ENCODE results near the gene DNAJB1. TPM values are rescaled to one million over a fixed set of nuclear protein-coding genes. Genes with fewer than 3 reads are reported as not detected.

Gene DNAJB1
- total RNA-seq, 1 donor = 64.1 TPM

DNA sequence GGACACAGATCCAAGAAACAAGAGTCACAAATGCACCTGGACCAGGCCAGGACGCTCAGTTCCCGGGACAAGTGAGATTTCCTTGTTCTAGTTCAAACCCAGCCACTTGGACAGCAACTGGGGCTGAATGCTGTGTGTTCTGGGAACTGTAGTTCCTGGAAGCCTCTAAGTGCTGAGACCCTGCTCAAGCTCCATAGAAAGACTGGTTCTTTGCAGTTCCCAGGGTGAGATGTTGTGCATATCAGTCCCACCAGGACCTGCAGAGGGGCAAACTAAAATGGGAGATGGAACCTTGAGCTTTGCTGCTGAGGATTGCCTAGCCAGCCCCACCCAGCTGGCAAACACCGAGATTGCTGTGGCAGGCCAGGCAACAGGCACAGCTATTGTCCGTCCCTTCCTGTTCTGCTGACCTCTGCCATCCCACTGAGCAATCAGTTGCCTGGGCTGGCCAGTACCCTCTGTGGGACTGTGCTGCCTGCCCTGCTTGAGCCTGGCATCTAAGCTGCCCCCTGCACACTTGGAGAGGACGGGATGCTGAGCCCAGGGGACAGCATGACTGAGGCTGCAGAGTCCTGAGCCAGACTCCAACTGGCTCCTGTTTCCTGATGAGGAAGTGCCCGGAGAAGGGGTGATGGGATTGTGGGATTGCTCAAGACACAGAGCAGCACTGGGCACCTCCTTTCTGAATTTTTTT, 20.8 kb downstream of the DNAJB1 start:
- DNase-seq (ENCODE audit: low read depth in 2 of 3, low spot score in 2 of 3) = no peak

DNA sequence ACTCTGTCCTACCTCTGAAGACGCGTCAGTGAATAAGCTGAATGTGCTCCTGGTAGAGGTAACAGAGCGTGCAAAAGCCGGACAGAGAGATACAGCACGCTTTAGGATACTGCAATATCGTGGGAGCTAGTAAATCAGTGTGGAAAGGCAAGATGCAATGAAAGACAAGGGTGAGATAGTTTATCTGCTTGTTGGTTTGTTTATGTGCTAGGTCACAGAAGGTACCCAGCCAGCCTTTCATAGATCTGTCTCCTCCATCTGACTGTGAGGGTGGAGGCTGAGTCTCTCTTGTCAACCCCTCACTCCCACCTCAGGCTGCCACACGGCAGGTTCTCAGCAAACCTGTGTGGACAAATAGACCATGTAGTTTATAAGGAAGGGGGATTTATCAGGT, 21.4 kb downstream of the DNAJB1 start:
- no peak for DNase-seq (ENCODE audit: low read depth in 2 of 3, low spot score in 2 of 3)

DNA sequence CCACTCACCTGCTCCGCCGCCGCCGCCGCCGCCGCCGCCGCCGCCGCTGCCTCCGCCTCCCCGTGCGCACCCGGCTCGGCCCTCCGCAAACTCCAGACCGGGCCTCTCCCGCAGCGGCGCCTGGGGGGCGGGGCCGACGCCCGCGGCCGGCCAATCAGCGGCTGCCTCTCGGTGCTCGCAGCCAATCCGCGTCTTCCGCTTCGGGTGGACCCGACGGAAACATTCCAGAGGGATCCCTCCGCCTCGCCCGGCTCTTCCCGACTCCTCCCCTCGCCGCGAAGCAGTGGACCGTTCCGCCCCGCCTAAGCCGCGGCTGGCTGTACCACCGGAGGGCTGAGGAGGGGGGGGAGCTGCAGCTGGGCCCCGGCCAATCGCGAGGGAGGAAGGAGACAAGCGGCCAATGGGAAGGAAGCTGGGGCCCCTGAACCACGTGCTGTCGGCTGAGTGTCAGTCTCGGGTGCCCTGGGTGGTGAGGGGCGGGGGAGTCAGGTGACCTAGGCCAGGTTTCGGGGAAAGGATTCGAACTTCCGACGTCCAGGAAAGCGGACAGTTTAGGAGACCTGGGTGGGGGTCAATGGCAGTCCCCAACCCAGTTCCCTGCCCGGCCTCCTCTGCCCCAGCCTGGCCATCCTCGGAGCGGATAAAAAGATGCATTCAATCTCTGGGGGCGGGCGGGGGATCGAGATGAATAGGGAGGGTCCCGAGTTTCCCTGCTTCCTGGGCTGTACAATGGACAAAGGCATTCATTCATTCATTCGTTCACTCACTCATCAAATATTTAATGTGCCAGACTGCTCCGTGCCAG, 22.0 kb downstream of the DNAJB1 start, which contains the start of gene GIPC1:
GIPC1 (minus strand) TSS at position 99 of the 805 bp plus-strand sequence. CDS start 13,151 bp downstream, outside the sequence.
- peak; percentile 71 to 87 (median 84) for DNase-seq (ENCODE audit: low read depth in 2 of 3, low spot score in 2 of 3)

DNA sequence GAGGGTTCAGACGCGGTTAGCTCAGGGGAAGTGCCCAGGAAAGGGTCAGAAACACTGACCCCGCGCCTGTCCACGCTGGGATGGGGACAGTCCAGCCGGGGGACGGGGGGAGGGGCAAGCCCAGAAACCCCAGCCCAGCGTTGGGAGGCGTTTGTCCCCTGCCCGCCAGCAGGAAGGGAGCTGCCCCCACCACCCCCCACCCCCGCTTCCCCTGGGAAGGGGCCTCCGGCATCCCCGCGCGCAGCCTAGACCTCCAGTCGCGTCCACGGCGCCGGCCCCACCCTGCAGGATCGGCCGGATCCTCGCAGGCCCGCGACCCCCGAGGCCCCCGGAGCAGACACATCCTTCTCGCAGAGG, 22.5 kb downstream of the DNAJB1 start:
- DNase-seq (ENCODE audit: low read depth in 2 of 3, low spot score in 2 of 3) = no peak

DNA sequence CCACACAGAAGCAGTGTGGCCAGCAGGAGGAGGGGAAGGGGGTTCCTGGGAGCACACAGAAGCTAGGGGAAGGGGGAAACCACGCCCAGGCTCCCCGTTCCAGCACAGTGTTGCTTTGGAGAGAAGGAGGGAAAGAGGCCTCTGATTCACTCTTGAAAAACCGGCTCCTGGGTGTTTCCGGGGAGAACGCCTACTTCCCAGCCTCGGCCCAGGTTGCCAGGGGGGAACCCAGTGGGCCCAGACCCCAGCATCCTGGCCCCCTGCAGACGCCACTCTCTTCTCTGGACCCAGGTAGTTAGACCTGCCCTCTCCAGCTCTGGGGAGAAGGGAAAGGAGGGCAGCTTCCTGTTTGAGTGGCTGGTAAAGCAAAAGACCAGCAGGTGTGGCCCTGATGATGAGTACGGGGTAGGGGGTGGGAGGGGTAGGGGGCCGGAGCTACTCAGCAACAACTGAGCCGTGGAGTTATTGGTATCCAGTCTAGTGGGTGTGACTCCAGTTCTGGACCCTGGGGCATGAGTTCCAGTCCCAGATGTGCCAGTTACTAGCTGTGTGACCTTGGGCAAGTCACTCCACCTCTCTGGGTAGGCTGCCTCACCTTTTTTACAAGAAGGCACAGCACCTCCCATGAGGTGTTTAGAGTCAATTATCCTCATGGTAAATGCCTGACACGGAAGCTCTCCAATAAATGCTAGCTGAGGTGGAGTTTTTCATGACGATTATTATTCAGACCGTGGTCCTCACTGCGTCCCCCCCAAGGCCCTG, 23.1 kb downstream of the DNAJB1 start:
- DNase-seq (ENCODE audit: low read depth in 2 of 3, low spot score in 2 of 3) = no peak

DNA sequence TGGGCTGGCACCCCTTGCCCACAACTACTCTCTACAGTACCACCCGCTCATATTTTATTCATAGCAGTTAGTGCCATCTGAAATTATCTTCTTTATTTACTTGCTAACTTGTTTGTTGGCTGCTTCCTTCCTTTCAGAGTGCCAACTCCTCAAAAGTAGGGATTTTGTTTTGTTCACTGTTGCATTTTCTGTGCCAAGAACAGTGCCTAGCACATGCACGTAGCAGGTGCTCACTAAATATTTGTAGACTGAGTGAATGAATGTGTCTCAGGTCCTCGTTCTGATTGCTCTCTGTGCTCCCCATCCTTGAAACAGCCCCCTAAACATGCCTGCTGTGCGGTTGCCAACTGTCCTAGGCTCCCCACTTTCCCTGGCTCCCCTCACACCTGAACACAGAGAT, 23.8 kb downstream of the DNAJB1 start:
- DNase-seq (ENCODE audit: low read depth in 2 of 3, low spot score in 2 of 3) = no peak

DNA sequence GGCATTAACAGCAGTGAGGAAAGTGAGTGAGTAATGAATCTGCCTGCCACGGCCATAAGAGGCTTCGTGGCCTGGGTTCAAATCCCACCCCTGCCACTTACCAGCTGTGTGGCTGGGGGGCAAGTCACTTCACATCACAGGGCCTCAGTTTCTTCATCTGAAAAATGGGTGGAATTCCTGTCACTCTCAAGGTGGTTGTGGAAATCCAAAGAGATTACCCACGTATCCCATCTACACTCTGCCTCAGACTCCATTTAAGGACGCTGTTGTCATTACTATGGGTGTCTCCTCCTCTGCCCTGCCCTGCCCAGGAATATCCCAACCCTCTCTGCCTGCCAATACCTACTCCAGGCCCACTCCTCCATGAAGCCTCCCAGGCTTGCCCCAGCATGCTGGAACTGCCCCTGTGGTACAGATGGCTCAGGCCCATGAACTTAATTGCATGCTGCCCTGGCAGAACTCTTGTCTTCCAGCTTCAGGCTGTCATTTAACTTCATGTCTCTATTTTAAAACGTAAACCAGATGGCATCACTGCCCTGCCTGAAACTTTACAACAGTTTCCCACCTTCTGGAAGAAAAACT, 25.4 kb downstream of the DNAJB1 start:
- DNase-seq (ENCODE audit: low read depth in 2 of 3, low spot score in 2 of 3) = no peak

DNA sequence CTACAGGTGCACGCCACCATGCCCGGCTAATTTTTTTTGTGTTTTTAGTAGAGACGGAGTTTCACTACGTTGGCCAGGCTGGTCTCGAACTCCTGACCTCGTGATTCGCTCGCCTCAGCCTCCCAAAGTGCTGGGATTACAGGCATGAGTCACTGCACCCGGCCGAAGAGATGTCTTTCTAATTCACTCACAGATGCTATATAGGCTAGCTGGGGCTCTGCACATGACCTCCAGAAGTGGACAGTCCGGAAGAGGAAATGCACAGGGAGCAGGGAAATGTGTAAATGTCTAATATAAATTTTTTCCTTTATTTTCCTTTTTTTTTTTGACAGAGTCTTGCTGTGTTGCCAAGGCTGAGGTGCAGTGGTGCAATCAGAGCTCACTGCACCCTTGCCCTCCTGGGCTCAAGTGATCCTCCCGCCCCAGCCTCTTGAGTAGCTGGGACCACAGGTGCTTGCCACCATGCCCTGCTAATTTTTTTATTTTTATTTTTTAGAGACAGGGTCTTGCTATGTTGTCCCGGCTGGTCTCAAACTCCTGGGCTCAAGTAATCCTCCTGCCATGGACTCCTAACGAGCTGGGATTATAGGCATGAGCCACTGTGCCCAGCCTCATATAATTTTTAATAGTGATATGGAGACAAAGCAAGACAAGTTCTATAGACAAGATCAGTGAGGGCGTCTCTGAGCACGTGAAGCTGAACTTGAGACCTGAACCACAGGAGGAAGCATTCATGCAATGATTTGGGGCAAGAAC, 30.6 kb downstream of the DNAJB1 start:
- no peak for DNase-seq (ENCODE audit: low read depth in 2 of 3, low spot score in 2 of 3)

DNA sequence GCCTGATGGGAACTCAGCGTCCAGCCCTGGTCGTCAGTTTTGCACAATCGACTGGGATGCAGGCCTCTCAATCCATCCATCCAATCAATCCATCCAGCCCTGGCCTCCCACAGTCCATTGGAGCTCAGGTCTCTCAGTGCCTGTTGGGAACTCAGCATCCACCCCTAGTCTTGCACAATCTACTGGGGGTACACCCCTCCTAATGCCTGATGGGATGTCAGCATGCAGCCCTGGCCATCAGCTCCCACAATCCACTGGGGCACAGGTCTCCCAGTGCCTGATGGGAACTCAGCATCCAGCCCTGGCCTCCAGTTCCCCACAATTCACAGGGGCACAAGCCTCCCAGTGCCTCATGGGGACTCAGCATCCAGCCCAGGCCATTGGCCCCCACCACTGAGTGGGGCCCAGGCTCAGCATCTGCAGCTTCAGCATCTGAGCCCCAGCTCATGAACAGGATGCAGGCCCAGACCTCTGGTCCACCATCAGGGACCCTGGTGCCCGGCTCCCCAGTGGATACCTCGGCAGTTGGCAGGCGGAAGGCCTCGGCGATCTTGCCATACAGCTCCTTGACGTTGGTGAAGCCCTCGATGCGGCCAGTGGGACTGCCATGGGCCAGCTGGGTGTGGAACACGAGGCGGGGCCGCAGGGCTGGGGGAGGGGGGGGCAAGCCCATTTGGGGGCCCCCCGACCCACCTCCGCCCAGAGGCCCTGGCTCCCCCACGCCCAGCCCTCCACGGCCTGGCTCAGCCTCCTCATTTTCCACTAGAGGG, 35.8 kb downstream of the DNAJB1 start:
- no peak for DNase-seq (ENCODE audit: low read depth in 2 of 3, low spot score in 2 of 3)

DNA sequence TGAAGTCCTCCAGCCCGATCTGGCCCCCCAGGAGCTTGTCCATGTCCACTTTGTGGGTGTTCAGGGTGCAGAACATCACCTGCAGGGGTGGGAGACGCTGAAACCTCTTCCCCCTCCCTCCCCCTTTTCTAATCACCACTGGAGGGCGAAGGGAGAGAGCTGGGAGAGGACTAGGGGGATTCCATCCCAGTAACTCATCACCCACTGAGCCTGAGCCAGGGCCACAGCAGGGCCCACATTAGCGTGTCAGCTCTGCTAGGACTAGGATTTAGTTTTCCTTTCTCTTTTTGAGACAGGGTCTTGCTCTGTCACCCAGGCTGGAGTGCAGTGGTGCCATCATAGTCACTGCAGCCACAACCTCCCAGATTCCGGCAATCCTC, 37.5 kb downstream of the DNAJB1 start:
- DNase-seq (ENCODE audit: low read depth in 2 of 3, low spot score in 2 of 3) = no peak

DNA sequence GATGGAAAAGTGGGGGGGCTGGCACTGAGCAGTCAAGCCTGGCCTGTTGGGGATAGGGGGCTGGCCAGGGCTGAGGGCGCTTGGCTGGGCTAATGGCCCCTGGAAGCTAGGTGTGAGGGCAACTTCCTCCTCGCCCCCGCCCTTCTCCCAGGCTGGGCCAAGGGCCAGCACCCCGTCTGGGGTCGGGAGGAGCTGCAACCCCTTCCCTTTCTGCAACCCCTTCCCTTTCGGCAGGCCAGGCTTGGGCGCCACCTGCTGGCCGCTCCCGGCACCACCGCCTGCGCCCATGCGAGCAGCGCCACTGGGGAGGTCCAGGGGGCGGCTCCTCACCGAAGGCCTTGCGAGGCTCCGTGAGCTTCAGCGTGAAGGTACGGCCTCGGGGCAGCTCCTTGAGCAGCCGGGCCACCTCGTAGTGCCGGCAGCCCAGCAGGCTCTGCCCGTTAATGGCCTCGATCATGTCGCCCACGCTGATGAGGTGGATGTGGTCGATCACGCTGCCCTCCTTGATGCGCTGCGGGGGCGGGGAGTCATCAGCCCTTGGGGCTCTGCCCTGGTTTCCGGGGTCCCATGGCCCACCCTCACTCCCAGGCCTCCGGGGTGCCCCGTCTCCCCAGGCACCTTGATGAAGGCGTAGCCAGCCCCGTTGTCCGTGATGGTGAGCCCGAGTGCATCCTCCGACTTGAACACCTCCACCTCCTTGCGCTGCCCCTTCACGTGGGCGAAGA, 38.1 kb downstream of the DNAJB1 start:
- peak in 2 of 3 donors; percentile 68 to 73 for DNase-seq (ENCODE audit: low read depth in 2 of 3, low spot score in 2 of 3)

DNA sequence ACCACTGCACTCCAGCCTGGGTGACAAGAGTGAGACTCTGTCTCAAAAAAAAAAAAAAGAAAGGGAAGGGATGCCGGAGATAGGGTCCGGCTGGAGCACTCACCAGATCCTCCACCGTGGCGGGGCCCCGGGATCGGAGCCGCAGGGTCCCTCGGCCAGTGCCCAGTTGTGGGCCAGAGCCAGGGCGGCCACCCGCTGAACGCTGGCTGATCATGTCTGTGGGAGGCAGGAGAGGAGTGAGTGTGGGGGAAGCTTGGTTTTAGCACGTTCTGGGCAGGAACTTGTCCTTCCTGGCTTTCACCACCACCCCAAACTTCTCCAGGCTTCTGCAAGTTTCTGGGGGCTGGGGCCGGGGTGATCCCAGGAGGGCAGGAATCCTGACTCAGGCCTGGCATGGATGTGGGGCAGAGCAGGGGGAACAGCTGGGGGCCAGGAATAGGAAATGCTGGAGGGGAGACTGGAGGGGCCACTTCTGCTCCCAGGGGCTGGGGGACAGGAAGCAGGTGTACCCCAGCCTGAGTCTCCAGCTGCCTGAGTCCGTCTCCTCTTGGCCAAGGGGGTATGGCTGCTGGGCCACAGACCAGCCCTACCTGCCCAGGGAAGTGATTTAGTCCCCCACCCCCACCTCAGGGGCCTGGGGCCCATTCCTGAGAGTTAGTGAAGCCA, 38.8 kb downstream of the DNAJB1 start:
- no peak for DNase-seq (ENCODE audit: low read depth in 2 of 3, low spot score in 2 of 3)

DNA sequence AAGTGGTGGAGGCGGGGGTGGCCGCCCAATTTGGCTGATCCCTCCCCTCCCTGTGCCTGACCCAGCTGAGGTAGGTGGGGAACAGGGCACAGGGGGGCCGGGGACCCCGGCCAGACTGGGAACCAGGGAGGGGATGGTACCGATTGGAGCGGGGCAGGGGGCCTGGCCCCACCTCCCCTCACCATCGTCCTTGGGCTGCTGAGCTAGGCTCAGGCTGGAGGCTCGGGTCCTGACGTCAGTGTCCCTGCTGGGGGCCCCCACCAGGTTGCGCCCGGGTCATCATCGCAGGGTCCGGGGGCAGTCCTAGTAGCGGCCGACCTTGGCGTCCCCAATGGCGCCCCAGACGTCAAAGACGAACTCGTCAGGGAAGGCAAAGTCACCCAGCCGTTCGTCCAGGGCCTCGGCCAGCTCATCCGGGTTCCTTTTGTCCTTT, 40.1 kb downstream of the DNAJB1 start:
- DNase-seq (ENCODE audit: low read depth in 2 of 3, low spot score in 2 of 3) = no peak

DNA sequence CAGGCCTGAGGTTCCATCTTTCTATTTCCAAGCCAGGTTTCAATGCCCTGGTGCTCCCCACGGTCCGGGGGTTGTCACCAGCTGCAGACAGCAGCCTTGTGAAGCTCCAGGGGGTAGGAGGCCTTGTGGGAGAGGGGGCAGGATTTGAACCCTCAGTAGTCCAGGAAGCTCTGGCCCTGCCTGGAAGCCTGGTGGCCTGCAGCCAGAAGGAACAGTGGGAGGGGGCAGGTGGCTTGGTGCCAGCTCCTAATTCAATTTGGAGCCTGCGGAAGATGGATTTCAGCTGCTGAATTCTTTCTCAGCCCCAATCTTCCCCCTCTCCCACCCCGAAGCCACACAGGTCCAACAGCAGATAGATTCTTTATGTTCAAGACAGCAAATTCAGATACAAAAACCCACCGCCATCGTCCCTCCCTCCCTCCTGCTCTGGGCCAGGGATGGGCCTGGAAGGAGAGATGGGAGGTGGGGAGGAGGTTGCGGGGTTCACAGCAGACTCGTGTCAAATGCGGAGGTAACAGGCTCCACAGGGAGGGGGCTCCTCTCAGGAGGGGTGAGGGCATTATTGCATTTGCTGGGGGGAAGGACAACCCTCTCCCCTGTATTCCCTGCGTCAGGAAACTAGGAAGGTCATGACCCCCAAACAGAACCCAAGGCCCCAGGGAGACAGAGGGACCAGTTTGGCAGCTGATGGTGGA, 40.6 kb downstream of the DNAJB1 start:
- no peak for DNase-seq (ENCODE audit: low read depth in 2 of 3, low spot score in 2 of 3)

DNA sequence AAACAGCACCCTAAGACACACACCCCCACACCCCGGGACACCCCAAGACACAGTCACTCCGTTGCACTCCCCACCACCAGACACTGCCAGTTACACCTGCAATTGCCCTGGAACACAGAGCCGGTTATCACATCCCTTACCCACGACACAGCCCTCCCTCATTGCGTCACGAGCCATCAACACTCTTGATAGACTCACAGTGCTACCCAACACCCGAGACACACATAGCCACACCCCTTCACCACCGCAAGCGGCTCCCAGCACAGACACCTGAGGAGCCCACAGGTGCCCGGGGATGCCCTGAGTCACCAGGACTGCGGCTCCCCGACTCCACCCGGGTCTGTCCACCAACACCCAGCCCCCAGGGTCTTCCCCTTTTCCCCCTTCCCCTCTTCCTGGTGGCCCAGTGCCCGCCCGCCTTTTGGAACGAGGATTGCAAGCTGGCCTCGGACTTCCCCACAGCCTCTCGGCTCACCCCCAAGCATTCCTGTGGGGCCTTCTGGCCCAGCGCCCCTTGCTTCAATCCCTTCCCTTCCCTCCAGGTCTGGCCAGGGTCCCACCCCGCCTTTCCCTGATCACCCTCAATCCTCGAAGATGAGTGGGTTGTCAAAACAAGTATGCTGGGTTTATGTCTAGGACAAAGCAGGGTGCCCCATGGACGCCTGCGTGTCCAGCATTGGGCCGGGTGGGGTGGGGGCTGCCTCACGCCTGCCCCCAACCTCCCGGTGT, 41.4 kb downstream of the DNAJB1 start:
- DNase-seq (ENCODE audit: low read depth in 2 of 3, low spot score in 2 of 3) = no peak

DNA sequence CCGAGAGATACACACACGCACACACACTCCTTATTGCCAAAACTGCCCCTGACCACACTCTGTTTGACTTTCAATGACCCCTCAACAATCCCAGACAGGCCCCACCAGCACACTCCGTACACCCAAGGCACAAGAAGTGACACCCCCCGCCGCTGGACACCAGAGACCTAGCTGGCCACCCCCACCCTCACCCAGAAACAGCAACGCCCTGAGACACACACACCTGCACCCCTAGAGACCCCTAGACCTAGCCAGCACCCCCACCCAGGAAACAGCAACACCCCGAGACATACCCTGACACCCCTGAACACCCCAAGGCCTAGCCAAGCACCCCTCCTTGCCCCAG, 41.9 kb downstream of the DNAJB1 start:
- DNase-seq (ENCODE audit: low read depth in 2 of 3, low spot score in 2 of 3) = no peak

All from hematopoietic multipotent progenitor cell (in vitro differentiated cells).